Posterior cingulate gyrus (tissue), 11 donors: ENCODE data around the gene YIPF1.
"Not testable (repeated sequence)": the region's sequence is repeated elsewhere in the genome, so short reads cannot be mapped to it uniquely, and the experiment has no call there.

Experiments used
- DNase-seq, 10 donors: peaks; one replicate each; pipeline versions ENCODE4 v3.0.0 to v3.0.0-alpha.2; 2020 to 2021; ENCODE audit warnings: mixed read lengths in 3 of 10
- intact Hi-C: fragments of 100-400 bp; cut with DNase I; formaldehyde crosslinking; loops from one replicate; pipeline ENCODE4 v1.15.1; 2023

Gene YIPF1

GRCh38 chr1:53850082-53850673, 39.4 kb downstream of the YIPF1 start:
- intact Hi-C loops: no loop called here
- no peak for DNase-seq

- intact Hi-C loops: no loop called here
- DNase-seq: no peak
Observed at GRCh38 chr1:53847980-53848379, 41.6 kb downstream of the YIPF1 start.

- intact Hi-C loops: no loop called here
- DNase-seq: no peak
Observed at GRCh38 chr1:53842347-53842746, 47.2 kb downstream of the YIPF1 start.

GRCh38 chr1:53838654-53838974, 51.0 kb downstream of the YIPF1 start:
- intact Hi-C loops: loop anchor here (1.0 to 5.0 kb wide), 4 partner anchors 50 to 924 kb away; partner anchors contain the start of genes IFT25, LRRC42, PARS2 and TCEANC2
- DNase-seq: no peak

GRCh38 chr1:53837924-53838653, 51.5 kb downstream of the YIPF1 start, which contains the start of gene NDC1:
TSS of gene NDC1 (minus strand) at chr1:53838296. CDS start at chr1:53838261, 35 bp downstream.
- peak; percentile 86 to 98 (median 90) for DNase-seq
- intact Hi-C loops: loop anchor here (1.0 to 5.0 kb wide), 4 partner anchors 51 to 924 kb away; partner anchors contain the start of genes IFT25, LRRC42, PARS2 and TCEANC2

- intact Hi-C loops: loop anchor here (5.0 kb wide), 2 partner anchors 110 to 925 kb away; partner anchors contain the start of genes IFT25, LRRC42 and PARS2
- no peak for DNase-seq
Observed at GRCh38 chr1:53837646-53837923, 52.0 kb downstream of the YIPF1 start.

GRCh38 chr1:53835491-53835890, 54.1 kb downstream of the YIPF1 start:
- DNase-seq: no peak
- intact Hi-C loops: loop anchor here (5.0 kb wide), 2 partner anchors 112 to 927 kb away; partner anchors contain the start of genes IFT25, LRRC42 and PARS2

GRCh38 chr1:53834776-53835175, 54.8 kb downstream of the YIPF1 start:
- intact Hi-C loops: loop anchor here (5.0 kb wide), 2 partner anchors 113 to 928 kb away; partner anchors contain the start of genes IFT25, LRRC42 and PARS2

GRCh38 chr1:53833393-53833792, 56.2 kb downstream of the YIPF1 start:
- intact Hi-C loops: no loop called here
- DNase-seq: no peak

More at GRCh38 chr1:53834776-53835175, 54.8 kb downstream of the YIPF1 start:
- DNase-seq: no peak

GRCh38 chr1:53826367-53826766, 63.2 kb downstream of the YIPF1 start:
- no peak for DNase-seq
- intact Hi-C loops: no loop called here

GRCh38 chr1:53825306-53825705, 64.3 kb downstream of the YIPF1 start:
- no peak for DNase-seq
- intact Hi-C loops: no loop called here

GRCh38 chr1:53822931-53823330, 66.7 kb downstream of the YIPF1 start:
- DNase-seq: no peak
- intact Hi-C loops: no loop called here

GRCh38 chr1:53821380-53821779, 68.2 kb downstream of the YIPF1 start:
- DNase-seq: no peak
- intact Hi-C loops: no loop called here

- intact Hi-C loops: no loop called here
- no peak for DNase-seq
Observed at GRCh38 chr1:53819387-53819786, 70.2 kb downstream of the YIPF1 start.

- DNase-seq, intact Hi-C loops: not testable (repeated sequence)
Observed at GRCh38 chr1:53816584-53816983, 73.0 kb downstream of the YIPF1 start.

- intact Hi-C loops, DNase-seq: not testable (repeated sequence)
Observed at GRCh38 chr1:53815484-53815883, 74.1 kb downstream of the YIPF1 start.

- DNase-seq: no peak
- intact Hi-C loops: no loop called here
Observed at GRCh38 chr1:53811414-53811851, 78.2 kb downstream of the YIPF1 start.

GRCh38 chr1:53810497-53810896, 79.1 kb downstream of the YIPF1 start:
- intact Hi-C loops: no loop called here
- no peak for DNase-seq

GRCh38 chr1:53810007-53810406, 79.6 kb downstream of the YIPF1 start:
- intact Hi-C loops: no loop called here
- no peak for DNase-seq

GRCh38 chr1:53807916-53808315, 81.7 kb downstream of the YIPF1 start:
- no peak for DNase-seq
- intact Hi-C loops: no loop called here

- no peak for DNase-seq
- intact Hi-C loops: no loop called here
Observed at GRCh38 chr1:53804791-53805505, 84.6 kb downstream of the YIPF1 start.
